HG02884 (cell line): ENCODE measurements around the gene CTSL.

ENCODE experiments used
- ATAC-seq: cut with Tn5 transposase; IDR thresholded peaks from one replicate; pipeline ENCODE4 v1.9.1; 2021; ENCODE audit warnings: mild to moderate bottlenecking, moderate library complexity; ENCODE audit not compliant: unreplicated experiment

The CTSL gene

GRCh38 chr9:87725900-87726709, at the start of gene CTSL:
Gene CTSL (plus strand): TSS chr9:87726119. CDS start chr9:87727604, 1,485 bp downstream.
- ATAC-seq, result no peak

- ATAC-seq, result no peak
These were observed 48.7 kb upstream of the CTSL start for GRCh38 chr9:87676976-87677775.

DNA sequence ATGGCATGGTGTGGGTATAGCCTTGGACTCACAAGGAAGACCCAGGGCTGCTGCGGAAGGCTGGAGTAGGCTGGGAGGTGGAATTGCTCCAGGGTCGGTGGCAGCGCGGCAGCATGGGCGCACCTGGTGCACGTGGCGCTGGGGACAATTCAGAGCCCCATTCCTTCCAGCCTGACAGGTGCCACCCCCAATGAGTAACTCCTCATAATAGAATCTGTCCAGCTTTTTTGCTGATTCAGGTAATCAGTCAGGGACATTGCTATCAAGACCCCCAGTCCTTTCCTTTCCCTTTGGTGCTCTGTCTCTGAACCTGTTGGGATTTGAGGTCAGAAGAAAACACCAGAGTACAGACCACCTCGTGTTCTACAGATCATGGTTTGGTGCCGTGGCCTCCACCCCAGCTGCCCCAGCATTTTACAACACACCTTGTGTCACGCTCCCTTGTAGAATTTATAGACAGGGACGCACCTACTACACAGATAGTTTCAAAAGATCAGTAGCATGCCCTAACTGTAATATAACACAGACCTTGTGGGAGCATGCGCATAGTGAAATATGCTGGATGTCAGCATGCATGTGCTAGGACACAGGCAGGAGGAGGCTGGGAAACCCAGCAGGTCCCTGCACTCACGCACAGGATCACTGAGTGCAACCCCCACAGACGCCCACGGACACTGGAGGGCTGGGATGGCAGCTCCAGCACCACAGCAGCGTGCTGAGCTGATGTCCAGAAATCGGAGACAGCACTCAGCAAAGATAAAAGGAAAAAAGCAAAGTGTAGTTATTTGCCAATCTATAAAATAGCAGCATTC, 47.9 kb upstream of the CTSL start:
- no peak for ATAC-seq

- no peak for ATAC-seq
These were observed 47.1 kb upstream of the CTSL start for GRCh38 chr9:87678650-87679355.

DNA sequence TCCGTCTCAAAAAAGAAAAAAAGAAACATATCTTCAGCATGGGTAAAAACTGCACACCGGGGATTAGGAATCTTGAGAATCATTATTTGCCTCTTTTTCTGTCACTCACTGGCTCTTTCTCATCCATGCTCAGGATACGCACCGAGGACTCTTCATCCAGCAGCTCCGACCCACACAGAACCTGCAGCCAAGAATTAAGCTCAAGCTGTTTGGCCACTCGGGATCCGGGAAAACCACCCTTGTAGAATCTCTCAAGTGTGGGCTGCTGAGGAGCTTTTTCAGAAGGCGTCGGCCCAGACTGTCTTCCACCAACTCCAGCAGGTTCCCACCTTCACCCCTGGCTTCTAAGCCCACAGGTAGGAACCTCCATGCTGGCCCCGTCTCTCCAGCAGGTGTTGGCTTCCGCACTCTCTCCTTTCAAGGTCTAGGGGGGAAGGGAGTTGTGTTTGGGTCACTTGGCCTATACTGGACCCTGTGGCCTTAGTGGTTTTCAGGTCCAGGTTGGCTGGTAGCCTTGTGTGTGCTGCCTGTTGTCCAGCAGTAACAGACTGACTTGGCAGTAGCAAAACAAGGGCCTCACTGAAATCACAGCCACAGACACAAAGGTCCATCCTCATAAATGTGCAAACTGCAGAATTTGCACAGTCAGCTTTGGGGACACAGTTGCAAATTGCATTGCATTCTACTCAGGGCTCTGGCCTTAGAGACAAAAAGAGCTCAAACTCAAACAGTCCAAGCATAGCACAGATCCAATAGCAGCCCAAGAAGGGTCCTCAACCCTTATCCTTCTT, 44.5 kb upstream of the CTSL start:
- ATAC-seq, result no peak

DNA sequence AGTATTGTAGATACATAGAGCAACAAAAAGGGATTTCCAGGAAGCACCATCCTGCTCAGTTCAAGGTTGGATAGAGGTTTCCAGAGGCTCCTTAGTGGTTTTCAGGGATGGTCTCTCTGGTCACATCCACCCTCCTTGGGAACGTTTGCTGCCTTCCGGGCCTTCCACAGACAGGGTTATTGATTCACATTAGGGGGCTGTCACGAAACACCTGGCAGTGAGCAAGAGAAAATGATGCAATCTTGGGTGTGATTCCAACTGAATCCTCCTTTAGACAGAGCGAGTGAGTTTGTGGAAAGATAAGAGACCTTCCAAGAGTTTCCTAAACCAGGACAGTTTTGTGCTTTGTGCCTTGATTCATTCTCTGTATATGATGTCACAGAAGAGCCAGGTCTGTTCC, 43.8 kb upstream of the CTSL start:
- ATAC-seq, result no peak

DNA sequence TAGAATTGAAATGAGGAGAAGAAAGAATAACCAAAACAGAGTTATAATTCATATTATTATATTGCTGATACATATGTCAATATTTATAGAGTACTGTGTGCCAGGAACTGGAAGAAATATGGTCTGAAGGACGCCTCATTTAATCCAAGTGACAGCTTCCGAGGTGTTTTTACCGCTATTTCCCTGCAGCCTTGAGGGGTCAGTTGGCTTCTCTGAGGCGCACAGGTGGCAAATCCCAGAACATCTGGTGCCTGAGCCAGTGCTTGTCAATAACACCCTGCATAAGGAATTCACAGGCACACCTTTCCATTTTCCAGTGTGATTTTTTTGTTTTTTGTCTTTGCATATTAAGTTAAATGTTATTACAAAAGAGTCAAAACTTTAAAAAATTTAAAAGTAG, 43.3 kb upstream of the CTSL start:
- ATAC-seq, result no peak

- no peak for ATAC-seq
These were observed 41.9 kb upstream of the CTSL start for GRCh38 chr9:87683751-87684626.

DNA sequence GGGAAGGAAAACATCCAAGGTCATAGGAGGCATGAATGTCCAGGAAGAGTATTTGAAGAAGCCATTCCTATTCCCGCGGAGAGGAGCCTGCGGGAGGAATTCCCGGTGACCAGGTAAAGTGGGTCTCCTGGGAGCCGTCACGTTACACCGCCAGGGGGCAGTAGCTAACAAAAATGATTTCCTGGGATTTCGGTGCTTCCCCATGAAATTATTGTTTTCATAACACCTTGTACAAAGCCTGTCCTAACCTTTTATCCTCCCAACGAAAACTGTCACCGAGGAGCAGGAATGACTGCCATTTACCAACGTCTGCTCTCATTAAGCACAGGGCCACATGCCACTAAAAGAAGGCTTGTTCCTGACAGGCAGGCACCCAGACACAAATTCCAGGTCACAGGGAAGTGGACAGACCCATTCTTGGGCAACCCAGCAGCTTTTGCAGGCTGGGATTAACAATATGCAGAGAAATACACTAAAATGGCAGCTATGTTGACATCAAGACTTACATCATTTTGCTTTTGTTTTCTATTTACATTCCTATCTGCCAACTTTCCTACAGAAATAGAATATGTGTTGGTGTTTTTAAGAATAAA, 41.2 kb upstream of the CTSL start:
- no peak for ATAC-seq

DNA sequence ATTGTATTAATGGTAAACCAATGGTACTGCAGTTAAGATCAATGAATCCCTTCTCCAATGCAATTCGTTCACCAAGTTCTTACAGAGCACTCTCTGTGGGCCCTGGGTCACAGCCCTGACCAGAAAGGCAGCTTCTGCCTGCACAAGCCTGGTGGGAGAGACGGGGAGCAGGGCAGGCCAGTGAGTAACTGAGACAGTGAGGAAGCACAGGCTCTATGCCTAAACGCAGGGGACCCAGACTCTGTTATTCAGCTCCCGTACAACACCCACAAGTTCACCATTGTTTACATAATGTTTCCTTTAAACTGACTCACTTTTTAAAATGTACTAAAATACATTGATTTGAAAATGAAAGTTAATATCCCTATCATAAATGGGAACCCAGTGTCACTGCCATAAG, 40.5 kb upstream of the CTSL start:
- no peak for ATAC-seq

DNA sequence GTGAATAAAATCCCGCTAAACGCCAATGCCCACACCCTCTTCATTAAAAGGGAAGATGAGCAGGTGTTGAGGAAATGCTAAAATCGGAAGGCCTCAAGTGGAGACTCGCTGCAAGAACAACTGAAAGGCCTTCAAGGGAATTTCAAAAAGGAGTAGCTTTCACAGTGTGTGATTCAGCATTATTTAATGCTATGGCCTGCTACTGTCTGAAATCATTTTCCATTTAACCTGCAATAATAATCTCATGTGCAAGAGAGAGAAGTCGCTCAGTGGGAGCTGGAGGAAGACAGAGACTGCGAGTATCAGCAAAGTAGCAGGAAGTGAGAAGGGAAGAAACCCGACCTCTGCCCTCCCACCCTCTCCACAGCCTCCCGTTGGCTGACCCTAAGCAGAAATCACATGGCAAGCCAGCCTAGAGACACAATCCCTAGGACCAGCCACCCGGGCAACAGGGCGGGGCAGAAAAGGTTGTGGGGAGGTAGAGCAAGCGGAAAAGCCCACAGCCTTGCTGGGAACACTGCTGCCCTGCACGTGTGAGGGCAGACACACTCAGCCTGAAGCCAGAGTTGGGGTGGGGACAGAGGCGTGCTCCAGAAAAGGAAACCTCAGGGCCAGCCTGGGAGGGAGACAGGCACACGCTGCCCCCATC, 39.9 kb upstream of the CTSL start:
- ATAC-seq, result no peak

DNA sequence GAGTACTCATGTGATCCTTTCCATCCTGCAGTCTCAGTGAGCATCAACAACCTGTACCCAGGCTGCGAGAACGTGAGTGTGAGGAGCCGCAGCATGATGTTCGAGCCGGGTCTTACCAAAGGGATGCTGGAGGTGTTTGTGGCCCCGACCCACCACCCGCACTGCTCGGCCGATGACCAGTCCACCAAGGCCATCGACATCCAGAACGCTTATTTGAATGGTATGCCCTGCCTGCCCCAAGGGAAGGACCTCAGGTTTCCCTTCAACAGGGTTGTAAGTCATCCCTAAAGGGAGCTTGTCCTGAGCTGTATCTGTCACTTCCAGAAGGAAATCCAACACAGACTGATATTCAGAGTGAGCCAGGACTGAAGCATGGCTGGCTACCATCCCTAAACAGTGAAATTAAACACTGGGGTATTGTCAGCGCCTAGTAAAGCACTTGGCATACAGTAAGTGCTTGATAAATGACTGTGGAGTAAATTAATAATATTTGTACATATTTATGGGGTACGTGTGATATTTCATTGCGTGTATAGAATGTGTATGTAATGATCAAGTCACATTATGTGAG, 39.3 kb upstream of the CTSL start:
- ATAC-seq, result no peak

- no peak for ATAC-seq
These were observed 38.7 kb upstream of the CTSL start for GRCh38 chr9:87687207-87687606.

- no peak for ATAC-seq
These were observed 31.6 kb upstream of the CTSL start for GRCh38 chr9:87694236-87694755.

DNA sequence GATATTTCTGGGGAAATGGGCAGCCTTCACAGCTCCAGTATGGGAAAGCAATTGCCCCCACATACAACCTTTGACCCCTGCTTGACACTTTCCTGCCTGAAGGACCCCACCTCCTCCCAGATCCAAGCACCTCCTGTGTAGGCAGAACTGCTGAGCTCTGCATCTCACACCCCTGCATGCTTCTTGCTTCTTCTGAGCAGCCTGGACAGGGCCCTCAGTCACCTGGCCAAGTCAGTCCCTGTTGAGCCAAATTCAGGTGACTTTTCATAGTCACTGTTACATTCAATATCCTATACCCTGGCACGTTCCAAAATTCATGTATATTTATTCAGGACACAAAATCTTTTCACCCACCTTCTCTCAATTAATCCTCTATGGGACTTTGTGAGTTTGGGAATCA, 30.4 kb upstream of the CTSL start:
- ATAC-seq, result no peak

DNA sequence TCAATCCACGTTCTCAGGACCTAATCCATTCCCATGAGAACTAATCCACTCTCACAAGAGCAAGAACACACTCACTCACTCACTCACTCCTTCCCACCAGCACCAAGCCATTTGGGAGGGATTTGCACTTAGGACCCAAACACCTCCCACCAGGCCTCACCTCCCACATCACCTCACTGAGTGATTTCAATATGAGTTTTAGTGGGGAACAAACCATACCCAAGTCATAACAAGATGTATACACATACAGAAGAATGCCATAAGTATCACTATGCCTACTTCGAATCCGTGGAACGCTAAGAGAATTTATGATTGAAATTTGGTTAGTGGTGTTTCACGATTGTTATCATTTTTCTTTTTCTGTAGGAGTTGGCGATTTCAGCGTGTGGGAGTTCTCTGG, 29.3 kb upstream of the CTSL start:
- ATAC-seq, result no peak

DNA sequence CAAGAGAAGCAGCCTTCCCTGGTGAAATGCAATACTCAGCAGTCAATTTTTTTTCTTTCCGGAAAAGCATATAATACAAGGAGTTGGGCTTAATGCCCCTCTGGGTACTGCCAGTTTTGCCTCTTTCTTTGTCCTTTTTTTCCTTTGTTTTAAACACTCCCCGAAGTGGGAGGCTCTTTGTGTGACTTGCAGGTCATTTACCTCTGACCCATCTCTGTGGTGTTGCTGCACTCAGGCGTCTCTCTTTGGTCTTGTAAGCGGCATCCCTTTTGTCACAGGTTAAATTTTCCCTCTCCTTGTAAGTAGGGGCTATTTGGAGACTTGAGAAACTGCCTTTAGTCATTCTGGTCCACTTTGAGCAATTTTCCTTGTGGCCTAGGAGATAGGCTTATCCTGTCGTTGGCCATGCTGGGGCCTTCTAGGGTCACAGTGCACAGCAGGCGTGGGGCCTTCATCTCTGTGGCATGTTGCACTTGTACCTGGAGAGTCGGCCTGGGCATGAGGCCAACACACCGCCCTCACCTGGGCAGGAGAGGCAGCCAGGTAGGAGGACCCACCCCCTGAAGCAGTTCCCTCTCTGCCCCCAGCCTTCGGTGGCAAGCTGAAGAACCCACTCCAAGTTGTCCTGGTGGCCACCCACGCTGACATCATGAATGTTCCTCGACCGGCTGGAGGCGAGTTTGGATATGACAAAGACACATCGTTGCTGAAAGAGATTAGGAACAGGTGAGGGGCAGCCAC, 27.7 kb upstream of the CTSL start:
- ATAC-seq, result no peak
